KMS-11 (cell line): ENCODE data around the gene SLX4.
A peak's percentile ranks its signal among the peaks of the same experiment; 100 is the strongest.
"Not testable (repeated sequence)": the region's sequence is repeated elsewhere in the genome, so short reads cannot be mapped to it uniquely, and the experiment has no call there.

Experiments used
- H2AFZ ChIP-seq: fragments of 200-600 bp; sonication (generic); 2 replicates; pipeline ENCODE4 v1.6.1; 2016; ENCODE audit warnings: antibody characterized with exemption, mixed run types, low read depth
- H3K27ac ChIP-seq: fragments of 200-600 bp; sonication (generic); 2 replicates; pipeline ENCODE4 v1.6.1; 2016; ENCODE audit warnings: mild to moderate bottlenecking, mixed run types
- H3K27me3 ChIP-seq: fragments of 200-600 bp; sonication (generic); 2 replicates; pipeline ENCODE4 v1.6.1; 2017; ENCODE audit warnings: mild to moderate bottlenecking, low read depth, mixed run types, moderate library complexity; ENCODE audit not compliant: insufficient read depth
- H3K36me3 ChIP-seq: fragments of 200-600 bp; sonication (generic); 2 replicates; pipeline ENCODE4 v1.6.1; 2017; ENCODE audit warnings: mild to moderate bottlenecking, mixed run types; ENCODE audit not compliant: insufficient read depth
- H3K4me1 ChIP-seq: fragments of 200-600 bp; sonication (generic); 2 replicates; pipeline ENCODE4 v1.6.1; 2016; ENCODE audit warnings: mild to moderate bottlenecking, low read depth, mixed run types; ENCODE audit not compliant: poor library complexity, severe bottlenecking
- H3K4me2 ChIP-seq: fragments of 200-600 bp; sonication (generic); 2 replicates; pipeline ENCODE4 v1.7.0; 2016; ENCODE audit warnings: mild to moderate bottlenecking, mixed run types
- H3K4me3 ChIP-seq: fragments of 200-600 bp; sonication (generic); IDR thresholded peaks from 2 replicates; pipeline ENCODE4 v1.6.1; 2017; ENCODE audit warnings: low read depth, low read length, mixed read lengths; ENCODE audit not compliant: insufficient read depth
- H3K79me2 ChIP-seq: fragments of 200-600 bp; sonication (generic); 2 replicates; pipeline ENCODE4 v1.6.1; 2016; ENCODE audit warnings: low read depth, mixed run types; ENCODE audit not compliant: insufficient read depth
- H3K9ac ChIP-seq: fragments of 200-600 bp; sonication (generic); 2 replicates; pipeline ENCODE4 v1.6.1; 2016; ENCODE audit warnings: mild to moderate bottlenecking, mixed run types
- H4K20me1 ChIP-seq: fragments of 200-600 bp; sonication (generic); 2 replicates; pipeline ENCODE4 v1.6.1; 2016; ENCODE audit warnings: mild to moderate bottlenecking, mixed run types; ENCODE audit not compliant: insufficient read depth
- TF ChIP-seq, protein P1 (sequence below): fragments of 200-600 bp; sonication (generic); conservative IDR thresholded peaks from 2 replicates; pipeline ENCODE4 v1.6.1; 2017; ENCODE audit warnings: low read depth, mild to moderate bottlenecking, antibody characterized with exemption, low read length, moderate library complexity, mixed read lengths

SLX4 gene, protein sequence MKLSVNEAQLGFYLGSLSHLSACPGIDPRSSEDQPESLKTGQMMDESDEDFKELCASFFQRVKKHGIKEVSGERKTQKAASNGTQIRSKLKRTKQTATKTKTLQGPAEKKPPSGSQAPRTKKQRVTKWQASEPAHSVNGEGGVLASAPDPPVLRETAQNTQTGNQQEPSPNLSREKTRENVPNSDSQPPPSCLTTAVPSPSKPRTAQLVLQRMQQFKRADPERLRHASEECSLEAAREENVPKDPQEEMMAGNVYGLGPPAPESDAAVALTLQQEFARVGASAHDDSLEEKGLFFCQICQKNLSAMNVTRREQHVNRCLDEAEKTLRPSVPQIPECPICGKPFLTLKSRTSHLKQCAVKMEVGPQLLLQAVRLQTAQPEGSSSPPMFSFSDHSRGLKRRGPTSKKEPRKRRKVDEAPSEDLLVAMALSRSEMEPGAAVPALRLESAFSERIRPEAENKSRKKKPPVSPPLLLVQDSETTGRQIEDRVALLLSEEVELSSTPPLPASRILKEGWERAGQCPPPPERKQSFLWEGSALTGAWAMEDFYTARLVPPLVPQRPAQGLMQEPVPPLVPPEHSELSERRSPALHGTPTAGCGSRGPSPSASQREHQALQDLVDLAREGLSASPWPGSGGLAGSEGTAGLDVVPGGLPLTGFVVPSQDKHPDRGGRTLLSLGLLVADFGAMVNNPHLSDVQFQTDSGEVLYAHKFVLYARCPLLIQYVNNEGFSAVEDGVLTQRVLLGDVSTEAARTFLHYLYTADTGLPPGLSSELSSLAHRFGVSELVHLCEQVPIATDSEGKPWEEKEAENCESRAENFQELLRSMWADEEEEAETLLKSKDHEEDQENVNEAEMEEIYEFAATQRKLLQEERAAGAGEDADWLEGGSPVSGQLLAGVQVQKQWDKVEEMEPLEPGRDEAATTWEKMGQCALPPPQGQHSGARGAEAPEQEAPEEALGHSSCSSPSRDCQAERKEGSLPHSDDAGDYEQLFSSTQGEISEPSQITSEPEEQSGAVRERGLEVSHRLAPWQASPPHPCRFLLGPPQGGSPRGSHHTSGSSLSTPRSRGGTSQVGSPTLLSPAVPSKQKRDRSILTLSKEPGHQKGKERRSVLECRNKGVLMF (N-terminal part only)

GRCh38 chr16:3611146-3611975 lies at the start of gene SLX4:
SLX4 (minus strand) TSS chr16:3611606; CDS start chr16:3608964, 2,642 bp downstream.
- TF ChIP-seq, protein P1, sequence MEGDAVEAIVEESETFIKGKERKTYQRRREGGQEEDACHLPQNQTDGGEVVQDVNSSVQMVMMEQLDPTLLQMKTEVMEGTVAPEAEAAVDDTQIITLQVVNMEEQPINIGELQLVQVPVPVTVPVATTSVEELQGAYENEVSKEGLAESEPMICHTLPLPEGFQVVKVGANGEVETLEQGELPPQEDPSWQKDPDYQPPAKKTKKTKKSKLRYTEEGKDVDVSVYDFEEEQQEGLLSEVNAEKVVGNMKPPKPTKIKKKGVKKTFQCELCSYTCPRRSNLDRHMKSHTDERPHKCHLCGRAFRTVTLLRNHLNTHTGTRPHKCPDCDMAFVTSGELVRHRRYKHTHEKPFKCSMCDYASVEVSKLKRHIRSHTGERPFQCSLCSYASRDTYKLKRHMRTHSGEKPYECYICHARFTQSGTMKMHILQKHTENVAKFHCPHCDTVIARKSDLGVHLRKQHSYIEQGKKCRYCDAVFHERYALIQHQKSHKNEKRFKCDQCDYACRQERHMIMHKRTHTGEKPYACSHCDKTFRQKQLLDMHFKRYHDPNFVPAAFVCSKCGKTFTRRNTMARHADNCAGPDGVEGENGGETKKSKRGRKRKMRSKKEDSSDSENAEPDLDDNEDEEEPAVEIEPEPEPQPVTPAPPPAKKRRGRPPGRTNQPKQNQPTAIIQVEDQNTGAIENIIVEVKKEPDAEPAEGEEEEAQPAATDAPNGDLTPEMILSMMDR: no peak
- Histone ChIP-seq H3K4me2 (peak within 1 kb of the TSS; percentile 72), H2AFZ (peak within 1 kb of the TSS; percentile 95), H3K36me3 (no peaks in the 10 kb centered on the region), H3K27me3 (no peaks in the 10 kb centered on the region), H3K27ac (peak within 1 kb of the TSS; percentile 46), H4K20me1 (no peaks in the 10 kb centered on the region), H3K4me1 (peaks cover 16% of the 10 kb centered on the region), H3K9ac (peak within 1 kb of the TSS; percentile 65), H3K79me2 (peaks cover 41% of the 10 kb centered on the region; the same call in 1 of the 2 replicates), H3K4me3 (no peak within 1 kb of the TSS)

DNA sequence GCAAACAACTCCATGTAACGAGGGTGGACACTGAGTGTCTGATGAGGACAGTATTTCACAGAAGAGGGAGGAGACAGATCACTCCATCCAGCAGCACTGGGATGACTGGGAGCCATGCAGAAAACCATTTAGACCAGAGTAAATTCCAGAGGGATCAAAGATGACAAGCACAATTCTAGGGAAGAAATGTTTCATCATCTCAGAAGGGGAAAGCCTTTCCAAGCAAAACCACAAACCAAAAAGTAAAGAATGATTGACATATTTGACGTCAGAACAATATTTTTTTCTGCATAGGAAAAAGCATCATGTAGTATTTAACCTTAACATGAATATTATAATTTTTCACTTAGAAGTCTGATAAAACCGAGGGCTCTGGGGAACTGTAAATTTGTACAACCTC lies 47.8 kb upstream of the SLX4 start:
- Histone ChIP-seq H3K9ac (no peak overlapping the region), H3K36me3 (peaks cover 26% of the 10 kb centered on the region; the same call in 1 of the 2 replicates), H3K4me3 (no peak overlapping the region), H3K27me3 (no peaks in the 10 kb centered on the region), H3K27ac (no peak overlapping the region), H3K4me1 (no peaks in the 10 kb centered on the region), H3K79me2 (no peaks in the 10 kb centered on the region), H4K20me1 (no peaks in the 10 kb centered on the region), H2AFZ (no peak overlapping the region), H3K4me2 (no peak overlapping the region)
- TF ChIP-seq, protein P1: no peak

DNA sequence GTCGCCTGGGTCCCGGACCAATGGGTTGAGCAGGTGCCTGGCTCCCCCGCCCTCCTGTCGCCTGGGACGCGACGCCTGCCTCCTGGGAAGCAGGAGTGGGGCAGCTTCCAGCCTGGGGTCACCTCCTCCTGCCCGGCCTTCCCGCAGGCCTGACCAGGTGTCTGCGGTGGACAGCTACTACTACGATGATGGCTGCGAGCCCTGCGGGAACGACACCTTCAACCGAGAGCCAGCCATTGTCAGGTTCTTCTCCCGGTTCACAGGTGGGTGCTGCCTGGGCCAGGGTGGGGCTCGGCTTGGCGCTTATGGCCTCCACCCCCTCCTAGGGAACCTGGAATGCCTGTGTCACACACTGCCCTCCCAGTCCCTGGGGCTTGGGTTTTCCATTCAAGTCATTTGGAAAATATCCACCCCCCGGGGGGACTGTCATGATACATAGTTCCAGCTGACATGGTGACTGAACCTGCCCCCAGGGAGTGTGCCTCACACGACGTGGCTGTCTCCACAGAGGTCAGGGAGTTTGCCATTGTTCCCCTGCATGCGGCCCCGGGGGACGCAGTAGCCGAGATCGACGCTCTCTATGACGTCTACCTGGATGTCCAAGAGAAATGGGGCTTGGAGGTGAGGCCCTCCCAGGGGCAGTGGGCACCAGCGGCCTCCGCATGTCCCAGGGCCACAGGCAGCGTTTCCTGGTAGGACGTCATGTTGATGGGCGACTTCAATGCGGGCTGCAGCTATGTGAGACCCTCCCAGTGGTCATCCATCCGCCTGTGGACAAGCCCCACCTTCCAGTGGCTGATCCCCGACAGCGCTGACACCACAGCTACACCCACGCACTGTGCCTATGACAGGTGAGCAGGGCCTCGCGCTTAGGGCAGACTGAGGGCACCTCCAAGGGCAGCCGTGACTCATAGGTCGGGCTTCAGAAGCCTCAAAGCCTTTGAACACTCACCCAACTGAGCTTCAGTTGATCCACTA lies 45.4 kb upstream of the SLX4 start:
- H3K4me3 ChIP-seq: no peak overlapping the region

DNA sequence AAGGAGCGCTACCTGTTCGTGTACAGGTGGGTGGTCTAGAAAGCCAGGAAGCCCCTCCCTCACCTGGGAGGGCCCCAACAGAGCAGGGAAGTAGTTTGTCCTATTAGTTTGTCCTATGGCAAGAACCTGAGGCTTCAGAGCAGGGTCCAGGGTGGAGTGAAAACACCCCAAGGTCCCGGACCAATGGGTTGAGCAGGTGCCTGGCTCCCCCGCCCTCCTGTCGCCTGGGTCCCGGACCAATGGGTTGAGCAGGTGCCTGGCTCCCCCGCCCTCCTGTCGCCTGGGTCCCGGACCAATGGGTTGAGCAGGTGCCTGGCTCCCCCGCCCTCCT lies 44.7 kb upstream of the SLX4 start:
- H3K27me3 ChIP-seq, H3K79me2 ChIP-seq, H3K27ac ChIP-seq, H3K9ac ChIP-seq, H3K4me2 ChIP-seq, H4K20me1 ChIP-seq, H2AFZ ChIP-seq, H3K4me1 ChIP-seq, H3K4me3 ChIP-seq: not testable (repeated sequence)
- H3K36me3 ChIP-seq: peaks cover 17% of the 10 kb centered on the region; the same call in 1 of the 2 replicates

More for the DNA sequence above, 45.4 kb upstream of the SLX4 start:
- H3K9ac ChIP-seq: no peak overlapping the region
- H3K4me1 ChIP-seq: no peaks in the 10 kb centered on the region
- H3K36me3 ChIP-seq: peaks cover 17% of the 10 kb centered on the region; the same call in 1 of the 2 replicates
- H3K27me3 ChIP-seq: no peaks in the 10 kb centered on the region
- H3K79me2 ChIP-seq: no peaks in the 10 kb centered on the region
- H2AFZ ChIP-seq: no peak overlapping the region
- H3K27ac ChIP-seq: no peak overlapping the region
- H4K20me1 ChIP-seq: no peaks in the 10 kb centered on the region
- no peak overlapping the region for H3K4me2 ChIP-seq
- TF ChIP-seq, protein P1: no peak
